DMS 273 treated with DMSO at 0.1 percent for 48 hours (cell line): Measurements from ENCODE around the gene SLC6A1.

ENCODE experiments used
- DNase-seq: peaks from one replicate; lab custom pipeline; 2025; lab: John Stamatoyannopoulos, UW

Gene SLC6A1

GRCh38 chr3:10970306-10970960, 22.1 kb upstream of the SLC6A1 start:
- no peak for DNase-seq

DNA sequence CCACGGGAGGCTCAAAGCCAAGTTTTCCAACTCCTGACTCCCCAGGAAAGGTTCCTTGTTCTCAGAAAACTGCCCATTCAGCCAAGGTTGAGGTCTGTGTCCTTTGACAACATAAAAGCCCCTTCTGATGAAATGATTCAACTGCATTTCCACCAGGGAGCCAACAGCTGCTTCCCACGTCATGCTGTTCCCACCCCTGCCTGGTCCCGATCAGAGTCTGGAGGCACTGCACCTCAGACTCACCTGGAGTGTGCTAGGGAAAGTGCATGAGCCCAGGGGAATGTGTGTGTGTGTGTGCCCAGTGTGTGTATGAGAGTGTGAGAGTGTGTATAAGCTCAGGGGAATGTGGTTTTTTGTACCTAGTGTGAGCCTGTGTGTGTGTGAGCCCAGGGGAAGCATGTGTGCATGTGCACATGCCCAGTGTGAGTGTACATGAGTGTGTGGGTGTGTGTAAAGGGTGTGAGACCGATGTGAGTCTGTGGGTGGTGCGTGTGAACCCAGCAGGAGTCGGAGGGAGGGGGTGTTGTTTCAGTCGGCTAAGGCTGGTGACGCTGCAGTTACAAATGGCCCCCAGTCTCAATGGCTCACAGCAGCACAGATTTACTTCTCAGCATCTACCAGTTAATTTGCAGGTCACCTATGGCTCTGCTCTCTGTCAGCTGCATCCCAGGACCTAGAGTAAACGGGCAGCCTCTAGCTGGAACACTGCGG, 20.3 kb upstream of the SLC6A1 start:
- no peak for DNase-seq

DNA sequence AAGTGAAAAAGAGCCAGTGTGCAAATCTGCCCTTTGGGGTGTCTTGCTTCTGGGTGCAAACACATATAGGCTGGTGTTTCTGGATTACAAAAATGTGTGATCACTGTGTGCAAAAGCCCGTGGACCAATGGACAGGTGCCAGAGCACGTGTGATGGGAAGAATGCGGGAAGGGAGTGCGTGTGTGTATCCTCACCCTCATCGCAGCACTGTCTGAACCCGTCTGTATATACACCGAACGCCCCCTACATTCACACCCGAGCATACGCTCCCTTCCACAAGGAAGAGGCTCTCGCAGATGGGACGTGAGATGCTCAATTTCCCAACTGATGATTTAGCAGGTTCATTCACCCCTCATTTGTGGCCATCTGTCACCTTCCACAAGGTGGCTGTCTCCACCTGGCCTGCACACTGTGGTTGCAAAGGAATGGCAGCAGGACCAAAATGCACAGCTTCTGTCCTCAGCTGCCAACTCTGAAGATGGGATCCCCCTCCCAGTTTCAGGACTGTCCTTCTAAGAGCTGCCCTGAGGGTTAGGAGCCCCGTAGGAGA, 19.4 kb upstream of the SLC6A1 start:
- DNase-seq = no peak

DNA sequence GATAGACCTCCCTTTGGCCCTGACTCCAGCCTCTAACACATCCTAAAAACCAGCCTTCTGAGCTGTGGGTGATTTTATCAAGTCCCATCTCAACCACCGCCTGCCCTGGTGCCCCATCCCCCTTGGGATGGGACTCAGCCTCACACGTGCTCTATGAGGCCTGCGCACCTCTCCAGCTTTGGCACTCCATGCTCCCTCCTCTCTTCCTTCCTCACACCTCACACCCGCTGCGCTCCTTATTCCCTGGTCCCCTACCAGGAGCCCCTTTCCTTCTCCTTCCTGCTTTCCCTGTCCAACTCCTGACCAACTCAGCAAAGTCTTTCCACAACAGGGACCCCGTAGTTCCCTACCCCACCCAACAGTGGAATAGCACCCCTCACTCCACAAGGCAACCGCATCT, 18.4 kb upstream of the SLC6A1 start:
- DNase-seq = no peak

DNA sequence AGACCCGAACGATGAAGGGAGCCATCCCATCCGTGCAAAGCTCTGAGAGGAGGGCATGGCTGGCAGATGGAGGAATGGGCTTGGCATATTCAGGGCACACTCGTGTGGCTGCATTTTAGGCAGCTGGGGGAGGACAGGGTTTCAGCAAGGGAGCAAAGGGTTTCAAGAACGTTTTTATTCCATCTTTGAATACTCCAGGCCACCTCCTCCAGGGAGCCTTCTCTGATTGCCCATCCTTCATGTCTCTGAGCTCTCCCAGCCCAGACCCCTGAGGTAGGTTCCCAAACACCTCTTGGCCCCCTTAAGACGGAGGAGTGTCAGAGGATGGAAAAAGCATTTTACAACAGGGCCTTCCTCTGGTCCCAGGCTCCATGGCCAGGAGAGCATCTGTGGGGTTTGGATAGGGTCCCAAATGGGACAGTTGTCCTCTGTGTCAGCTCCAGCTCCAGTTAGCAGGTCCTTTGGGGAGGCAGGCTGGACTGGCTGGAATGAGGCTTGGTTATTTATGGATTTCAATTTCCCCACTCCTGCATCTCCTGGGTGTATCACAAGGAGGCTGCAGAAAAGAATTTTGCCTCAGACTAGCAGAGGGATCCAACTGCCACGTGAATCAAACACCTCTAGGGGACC, 17.7 kb upstream of the SLC6A1 start:
- no peak for DNase-seq

DNA sequence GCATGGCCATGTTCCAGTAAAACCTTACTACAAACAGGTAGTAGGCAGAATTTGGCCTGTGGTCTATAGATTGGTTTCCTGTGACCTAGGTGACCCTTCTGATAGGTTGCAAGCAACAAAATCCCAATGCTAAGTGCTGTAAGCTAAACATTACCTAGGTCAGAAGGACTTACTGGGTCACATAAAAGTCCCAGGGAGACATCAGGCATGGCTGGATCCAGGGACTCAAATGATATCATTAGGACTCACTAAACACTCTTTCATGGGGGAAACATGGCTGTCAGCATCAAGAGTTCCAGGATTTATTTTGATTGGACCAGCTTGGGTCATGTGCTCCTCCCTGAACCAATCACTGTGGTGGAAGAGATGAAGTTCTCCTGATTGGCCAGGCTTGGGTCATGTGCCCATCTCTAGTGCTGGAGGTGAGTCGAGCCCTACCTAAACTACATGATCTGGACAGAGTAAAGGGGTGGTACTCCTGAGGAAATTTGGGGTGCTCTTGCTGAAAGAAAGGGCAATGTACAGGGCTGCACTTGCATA, 16.8 kb upstream of the SLC6A1 start:
- DNase-seq = no peak

DNA sequence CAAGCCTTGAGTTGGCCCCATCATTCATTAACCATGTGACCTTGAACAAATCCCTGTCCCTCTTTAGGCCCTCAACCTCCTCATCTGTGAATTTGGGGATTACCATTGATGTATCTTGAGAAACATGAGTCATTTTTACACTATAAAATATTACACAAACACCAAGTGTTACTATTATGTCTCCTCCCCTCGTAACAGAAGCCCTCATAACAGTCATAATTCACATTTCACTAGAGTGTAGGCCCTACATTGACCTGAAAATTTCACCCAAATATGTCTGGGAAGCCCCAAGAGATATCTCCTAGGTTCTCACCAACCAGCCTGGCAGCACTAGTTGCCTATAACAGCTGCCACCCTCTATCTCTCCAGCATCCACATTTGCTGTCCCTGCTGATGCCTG, 15.8 kb upstream of the SLC6A1 start:
- no peak for DNase-seq

DNA sequence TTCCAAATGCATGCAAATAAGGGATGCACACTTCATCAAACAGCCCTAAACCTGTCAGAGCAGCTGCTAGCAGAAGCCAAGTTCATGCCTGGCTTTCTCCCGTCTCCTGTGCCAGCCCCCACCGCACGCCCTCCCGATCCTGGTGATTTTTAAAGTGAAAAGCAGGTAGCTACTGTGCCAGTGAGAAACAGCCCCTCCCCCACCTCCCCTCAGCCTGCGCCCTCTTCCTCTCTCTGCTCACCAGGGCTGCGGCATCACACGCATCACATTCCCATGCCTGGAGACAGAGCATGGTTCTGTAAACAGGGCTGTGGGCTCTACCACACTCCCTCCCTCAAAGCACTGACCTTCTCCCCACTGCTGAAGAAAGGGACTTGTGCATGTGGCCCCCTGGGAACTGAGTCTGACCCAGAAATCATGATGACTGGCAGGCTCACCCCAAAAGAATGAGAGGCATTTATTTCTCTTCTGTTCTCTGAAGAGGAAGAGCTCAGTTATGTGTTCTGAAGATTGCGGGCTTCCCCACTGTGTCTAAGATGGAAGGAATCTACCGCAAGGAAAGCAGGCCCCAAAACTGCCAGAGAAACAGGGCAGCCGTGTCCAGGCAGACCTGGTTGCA, 14.5 kb upstream of the SLC6A1 start:
- DNase-seq = no peak

GRCh38 chr3:10978956-10979355, 13.6 kb upstream of the SLC6A1 start:
- no peak for DNase-seq

- DNase-seq = no peak
These were observed 12.2 kb upstream of the SLC6A1 start for GRCh38 chr3:10980312-10980711.

DNA sequence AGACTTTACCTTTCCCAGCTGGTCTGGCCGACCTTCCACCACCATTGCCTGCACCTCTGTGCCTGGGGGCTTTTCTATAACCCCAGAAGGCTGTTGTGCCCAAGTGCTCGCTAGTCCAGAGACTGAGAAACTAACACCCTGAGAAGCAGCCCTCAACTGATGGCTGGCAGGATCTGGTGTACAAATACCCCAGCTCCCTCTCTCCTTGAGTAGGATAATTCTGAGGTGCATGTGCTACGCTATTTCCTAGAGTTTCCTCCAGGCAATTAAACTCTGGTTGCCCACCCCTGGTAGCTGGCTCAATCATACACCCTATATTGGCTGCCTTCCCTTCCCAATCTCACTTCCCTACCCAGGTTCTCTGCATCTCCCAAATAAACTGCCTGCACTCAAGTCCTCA, 11.5 kb upstream of the SLC6A1 start:
- no peak for DNase-seq

- DNase-seq = no peak
These were observed 10.6 kb upstream of the SLC6A1 start for GRCh38 chr3:10981961-10982360.

DNA sequence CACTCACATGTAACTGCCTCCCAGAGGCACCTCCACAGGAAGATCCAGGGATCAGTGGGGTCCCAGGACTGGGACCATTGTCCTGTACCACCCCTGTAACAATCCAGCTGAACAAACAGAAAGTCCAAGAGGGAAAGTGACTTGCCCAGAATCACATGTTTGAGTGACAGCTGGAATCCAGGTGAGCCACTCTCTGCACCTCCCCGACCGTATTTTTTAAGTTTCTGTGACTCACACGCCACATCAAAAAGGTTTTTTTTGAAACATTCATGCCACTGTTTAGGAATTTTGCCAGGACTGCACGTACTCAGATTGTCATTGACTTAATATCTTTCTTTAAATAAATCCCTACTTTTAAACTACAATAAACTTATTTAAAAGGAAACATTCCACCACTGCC, 9.8 kb upstream of the SLC6A1 start:
- no peak for DNase-seq

DNA sequence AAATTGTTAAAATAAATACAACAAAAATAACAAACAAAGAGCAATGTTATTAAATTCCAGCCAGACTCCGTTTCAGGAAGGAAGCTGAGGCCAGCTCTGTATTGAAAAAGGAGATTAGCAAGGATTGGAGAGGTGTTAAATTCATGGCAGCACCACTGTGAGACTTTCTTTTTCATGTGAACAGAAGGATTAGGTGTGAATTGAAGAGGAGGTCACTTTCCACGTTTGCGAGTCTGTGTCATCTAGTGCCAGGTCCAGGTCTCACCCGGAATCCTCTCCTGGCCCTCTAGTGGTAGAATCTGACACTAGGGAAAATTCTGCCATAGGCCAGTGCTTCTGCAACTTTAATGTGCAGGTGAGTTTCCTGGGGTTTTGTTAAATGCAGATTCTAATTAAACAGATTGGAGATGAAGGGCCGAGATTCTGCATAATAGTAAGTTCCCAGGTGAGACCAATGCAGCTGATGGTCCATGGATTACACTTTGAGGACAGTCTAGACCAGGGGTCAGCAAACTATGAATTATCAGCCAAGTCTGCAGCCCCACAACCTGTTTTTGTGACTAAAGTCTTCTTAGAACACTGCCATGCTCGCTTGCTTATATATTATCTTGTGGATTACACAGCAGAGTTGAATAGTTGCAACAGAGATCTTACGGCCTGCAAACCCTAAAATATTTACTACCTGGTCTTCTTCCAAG, 9.2 kb upstream of the SLC6A1 start:
- DNase-seq = no peak

- no peak for DNase-seq
These were observed 8.1 kb upstream of the SLC6A1 start for GRCh38 chr3:10984371-10984896.

- DNase-seq = no peak
These were observed 7.4 kb upstream of the SLC6A1 start for GRCh38 chr3:10985181-10985580.

DNA sequence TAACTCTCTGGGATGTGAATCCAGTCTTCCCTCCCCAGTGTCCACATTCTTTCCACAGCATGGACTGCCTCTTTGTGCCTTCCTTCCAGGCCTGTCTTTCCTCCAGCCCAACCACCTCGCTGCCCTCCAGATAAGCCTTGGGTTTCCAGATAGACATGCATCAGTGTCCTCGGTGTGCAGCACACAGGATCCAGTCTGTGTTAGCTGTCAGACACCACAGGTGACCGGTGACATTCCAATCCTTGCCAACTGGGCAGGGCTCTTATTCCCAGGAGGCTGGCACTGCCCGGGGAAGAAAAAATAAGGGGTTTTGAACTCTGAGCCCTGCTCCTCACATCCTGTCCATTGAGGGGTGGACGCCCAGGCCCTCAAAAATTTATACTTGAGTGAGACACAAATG, 6.0 kb upstream of the SLC6A1 start:
- no peak for DNase-seq

DNA sequence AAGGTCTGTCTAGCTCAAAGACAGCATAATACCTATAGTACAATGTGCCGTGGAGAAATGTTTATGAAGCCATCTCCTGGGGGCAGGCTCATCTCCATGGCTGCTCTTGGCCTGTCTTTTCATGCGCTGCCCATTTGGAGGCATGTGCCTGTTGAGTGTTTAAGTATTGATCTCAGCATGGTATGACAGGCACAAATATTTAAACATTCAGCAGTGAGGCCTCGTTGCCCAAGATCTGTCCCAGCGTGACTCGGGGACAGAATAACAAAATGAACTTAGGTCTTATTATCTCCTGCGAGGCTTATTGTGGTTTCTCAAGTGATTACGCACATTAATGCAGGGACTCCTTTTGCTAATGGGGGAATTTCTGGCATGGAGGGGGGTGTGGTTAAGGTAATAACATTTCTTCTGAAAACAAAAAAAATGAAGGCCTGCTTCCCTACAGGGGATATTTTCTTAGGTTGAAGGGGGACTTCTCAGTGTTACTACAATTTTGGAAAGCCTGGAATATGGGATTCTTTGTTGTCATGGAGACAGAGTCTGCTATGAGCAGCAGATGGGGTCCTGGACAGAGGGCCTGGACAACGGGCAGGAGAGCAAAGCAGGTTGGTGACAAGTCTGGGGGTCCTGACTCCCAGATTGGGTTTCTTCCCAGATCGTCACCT, 4.4 kb upstream of the SLC6A1 start:
- DNase-seq = no peak

- DNase-seq = no peak
These were observed 3.5 kb upstream of the SLC6A1 start for GRCh38 chr3:10988991-10989484.

DNA sequence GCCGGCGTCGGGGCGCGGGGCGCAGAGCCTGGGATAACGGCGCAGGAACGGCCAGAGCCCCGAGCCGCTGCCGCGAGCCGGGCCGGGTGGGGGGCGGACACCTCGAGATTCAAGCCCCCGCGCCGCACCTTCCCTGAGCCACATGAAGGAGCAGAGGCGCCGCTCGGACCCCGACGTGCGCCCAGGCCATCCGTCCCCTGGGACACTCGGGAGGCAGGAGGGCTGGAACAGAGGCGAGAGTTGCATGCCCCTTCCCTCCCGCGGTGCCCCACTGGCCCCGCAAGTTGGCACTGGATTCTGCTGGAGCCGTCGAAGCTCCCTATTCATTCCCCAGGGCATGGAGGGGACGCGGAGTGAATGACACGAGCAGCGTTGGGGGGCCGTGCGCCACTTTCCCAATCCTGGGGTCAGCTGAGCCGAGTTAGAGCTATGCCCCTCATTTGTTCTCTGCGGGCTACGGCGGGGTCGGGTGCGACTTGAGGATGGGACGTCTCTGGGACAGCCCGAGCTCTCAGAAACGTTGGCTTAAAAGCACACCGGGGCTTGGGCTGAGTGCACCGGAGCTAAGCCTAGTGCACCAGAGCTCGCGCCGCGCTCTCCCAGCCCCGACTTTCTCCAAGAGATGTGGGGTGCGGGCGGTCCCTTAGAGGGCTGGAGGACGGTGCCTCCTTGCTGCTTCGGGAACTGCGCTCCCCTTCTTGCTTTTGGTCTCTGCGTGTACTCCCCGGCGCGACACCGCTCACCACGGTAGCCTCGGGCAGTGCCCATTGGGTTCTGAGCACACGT, 588 bp downstream of the SLC6A1 start:
- no peak for DNase-seq
